Left forelimb (tissue), 1 donor: ENCODE data around the gene NR4A2.
"Not testable (repeated sequence)": the region's sequence is repeated elsewhere in the genome, so short reads cannot be mapped to it uniquely, and the experiment has no call there.

Experiments used
- DNase-seq: peaks from one replicate; pipeline ENCODE4 v3.0.0-alpha.2; 2018; ENCODE audit warnings: low spot score

Gene NR4A2

DNA sequence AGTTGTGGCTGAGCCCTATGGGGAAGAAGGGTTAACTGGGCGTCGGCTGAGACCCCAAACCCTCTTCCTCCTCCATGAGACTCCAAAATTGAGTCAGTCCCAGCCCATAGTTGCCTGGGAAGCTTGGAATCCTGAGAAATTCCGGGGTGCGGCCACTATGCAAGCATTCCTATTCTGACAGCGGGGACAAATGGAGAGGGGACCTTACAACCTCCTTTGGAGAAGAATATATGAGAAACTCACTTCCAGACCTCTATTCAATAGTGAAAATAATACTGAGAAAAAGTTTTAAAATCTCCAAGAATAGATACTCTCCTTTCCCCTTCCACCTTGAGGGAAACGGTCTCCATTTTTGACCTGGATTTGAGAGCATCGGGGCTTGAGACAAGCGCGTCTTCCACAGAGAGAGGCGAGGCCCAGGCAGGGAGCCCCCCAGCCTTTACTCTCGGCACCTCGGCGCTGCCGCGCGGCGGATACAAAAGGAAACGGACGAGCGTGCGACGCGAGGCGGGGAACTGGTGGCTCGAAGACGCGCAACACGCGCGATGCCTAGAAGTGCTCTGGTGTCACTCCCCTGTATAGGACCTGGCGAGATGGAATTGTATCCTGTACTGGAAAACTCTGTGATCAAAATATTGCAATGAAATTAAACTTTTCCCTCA lies 11.1 kb downstream of the NR4A2 start:
- no peak for DNase-seq

GRCh38 chr2:156320486-156321098 lies 11.9 kb downstream of the NR4A2 start:
- no peak for DNase-seq

DNA sequence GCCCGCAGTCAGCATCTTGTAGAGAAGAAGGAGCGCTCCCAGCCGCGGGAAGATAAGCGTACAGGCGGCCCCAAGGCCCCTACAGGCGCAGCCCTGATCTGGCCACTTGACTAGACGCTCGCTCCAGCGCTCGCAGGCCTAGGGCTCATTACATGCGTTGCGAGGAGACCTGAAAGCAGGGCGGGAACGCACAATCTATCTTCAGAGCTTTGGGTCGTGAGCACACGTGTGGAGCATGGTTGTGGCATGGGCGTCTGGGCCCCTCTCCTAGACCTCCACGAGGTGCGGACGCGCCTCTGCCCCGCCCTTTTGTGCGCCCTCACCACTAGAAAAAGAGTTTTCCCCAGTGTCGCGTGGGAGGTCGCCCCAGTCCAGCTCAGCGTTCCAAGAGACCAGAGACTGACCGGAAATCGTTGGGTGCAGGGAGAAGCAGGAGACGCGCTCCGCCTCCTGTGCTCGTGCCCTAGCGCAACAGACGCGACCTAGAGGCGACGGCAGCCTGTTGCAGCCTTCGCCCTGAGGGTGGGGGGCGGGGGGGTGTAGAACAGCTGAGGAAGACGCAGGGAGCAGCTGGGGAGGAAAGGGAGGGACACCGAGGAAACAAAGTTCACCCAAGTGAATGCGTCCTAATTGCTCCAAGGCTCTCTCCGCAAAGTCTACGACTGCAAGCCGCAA lies 12.6 kb downstream of the NR4A2 start:
- DNase-seq, result no peak

DNA sequence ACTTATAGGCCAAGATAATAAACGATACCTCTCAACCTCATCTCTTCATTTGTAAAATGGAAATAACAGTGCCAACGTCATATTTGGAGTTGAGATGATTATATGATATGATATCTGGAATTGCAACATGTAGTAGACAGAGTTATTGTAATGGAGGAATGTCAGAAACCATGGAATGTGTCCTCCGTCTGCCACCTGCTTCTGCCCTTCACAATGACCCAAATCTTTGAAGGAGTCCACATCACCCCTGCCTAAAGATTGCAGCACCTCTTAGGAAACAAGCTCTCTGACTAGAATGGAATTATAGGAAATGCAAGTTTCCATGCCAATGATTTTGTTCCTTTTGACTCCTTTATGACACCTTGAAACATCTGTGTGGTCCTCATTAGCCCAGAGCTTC lies 14.9 kb downstream of the NR4A2 start:
- no peak for DNase-seq

- no peak for DNase-seq
Observed at GRCh38 chr2:156311976-156312375, 20.5 kb downstream of the NR4A2 start.

DNA sequence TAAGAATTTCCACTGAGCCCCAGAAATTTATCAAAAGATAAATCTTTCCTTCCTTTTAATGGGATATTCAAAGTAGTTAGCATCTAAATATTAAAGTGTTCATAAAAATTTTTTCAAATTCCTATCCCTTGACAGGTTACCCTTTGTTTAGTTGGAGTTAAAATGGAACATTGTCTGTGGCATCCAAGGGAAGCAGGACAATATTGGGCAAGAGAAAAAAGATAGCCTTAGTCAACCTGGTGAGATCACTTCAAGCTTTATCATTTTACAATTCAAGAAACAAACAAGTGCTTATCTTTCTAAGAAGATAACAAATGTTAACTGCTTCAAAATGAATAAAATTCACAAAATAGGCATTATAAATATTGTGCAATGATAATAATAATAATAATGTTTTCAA lies 21.7 kb downstream of the NR4A2 start:
- DNase-seq, result no peak

DNA sequence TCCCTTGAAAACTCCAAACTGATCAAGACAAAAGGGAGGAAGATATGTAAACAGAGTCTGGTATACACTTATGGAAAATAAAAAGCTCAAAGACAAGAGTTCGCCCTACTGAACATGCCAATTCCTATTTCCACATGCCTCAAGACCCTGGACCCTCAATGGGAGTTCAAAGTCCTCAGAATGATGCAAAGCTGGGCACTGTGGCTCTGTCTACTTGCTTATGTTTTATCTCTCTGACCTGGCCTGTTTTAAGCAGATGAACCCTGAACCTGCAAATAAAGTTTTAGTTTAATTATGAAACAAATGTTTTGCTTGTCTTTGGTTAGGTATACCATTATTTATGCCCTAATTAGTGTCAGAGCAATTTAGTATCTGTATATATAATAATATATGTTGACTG lies 22.6 kb downstream of the NR4A2 start:
- no peak for DNase-seq

GRCh38 chr2:156309167-156309566 lies 23.4 kb downstream of the NR4A2 start:
- no peak for DNase-seq

DNA sequence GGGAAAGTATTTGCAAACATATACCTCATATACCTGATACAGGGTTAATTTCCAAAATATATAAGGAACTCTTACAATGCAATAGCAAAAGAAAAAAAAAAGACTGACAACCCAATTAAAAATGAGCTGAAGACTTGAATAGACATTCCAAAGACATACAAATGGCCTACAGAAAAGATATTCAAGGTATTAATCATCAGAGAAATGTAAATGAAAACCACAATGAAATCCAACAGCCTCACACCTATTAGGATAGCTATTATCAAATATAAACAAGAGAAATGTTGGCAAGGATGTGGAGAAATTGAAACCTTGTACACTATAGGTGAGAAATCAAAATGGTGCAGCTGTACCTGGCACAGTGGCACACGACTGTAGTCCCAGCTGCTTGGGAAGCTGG lies 25.7 kb downstream of the NR4A2 start:
- DNase-seq, result no peak

DNA sequence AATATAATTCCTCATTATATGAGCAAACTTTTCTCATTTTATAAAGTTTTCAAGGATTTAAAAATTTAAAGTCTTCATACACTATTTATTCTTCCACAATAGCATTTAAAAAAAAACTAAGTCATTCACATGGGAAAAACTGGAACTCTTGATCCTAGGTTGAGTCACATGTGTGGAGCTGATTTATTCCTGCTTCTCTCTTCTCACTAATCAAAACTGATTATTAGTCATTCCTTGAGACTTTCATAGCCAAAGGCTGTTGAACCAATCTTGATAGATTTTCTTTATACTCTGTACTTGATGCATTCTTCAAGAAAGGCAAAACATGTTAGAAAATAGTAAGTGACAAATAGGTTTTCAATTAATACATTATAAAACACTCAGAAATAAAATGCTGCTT lies 27.4 kb downstream of the NR4A2 start:
- DNase-seq, result no peak

DNA sequence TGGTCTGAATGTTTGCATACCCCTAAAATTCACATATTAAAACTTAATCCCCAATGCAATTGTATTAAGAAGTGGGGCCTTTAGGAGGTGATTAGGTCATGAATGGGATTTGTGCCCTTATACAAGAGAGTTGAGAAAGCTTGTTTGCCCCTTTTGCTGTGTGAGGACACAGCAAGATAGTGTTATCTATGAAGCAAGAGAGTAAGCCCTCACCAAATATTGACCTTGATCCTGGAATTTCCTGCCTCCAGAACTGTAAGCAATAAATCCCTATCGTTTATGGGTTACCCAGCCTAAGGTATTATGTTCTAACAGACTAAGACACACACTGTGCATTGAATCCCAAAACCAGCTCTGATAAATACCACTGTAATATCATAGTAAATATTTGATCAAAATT lies 32.2 kb downstream of the NR4A2 start:
- DNase-seq, result no peak

DNA sequence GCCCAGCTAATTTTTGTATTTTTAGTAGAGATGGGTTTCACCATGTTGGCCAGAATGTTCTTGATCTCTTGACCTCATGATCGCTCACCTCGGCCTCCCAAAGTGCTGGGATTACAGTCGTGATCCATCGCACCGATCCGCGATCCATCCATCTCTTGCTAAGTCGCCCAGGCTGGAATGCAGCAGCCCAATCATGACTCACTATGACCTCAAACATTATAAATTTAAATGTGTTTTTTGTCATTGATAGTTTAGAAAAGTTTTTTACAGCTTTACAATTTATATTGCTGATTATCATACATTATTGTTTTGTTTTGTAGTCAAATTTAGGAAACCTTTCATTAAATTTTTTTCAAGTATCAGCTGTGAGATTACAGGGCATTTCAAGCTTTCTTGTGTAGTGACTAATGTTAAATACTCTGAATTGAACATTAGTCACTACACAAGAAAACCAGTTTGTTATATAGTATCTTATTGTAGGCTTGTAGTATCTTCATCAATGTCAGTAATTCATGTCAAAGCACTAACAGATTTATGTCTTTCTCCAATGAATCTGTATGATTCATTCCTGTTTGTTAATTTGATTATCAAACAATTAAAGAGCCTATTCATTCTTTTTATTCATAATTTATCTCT lies 37.5 kb downstream of the NR4A2 start:
- DNase-seq, result no peak

- not testable (repeated sequence) for DNase-seq
Observed at GRCh38 chr2:156293382-156293781, 39.1 kb downstream of the NR4A2 start.

DNA sequence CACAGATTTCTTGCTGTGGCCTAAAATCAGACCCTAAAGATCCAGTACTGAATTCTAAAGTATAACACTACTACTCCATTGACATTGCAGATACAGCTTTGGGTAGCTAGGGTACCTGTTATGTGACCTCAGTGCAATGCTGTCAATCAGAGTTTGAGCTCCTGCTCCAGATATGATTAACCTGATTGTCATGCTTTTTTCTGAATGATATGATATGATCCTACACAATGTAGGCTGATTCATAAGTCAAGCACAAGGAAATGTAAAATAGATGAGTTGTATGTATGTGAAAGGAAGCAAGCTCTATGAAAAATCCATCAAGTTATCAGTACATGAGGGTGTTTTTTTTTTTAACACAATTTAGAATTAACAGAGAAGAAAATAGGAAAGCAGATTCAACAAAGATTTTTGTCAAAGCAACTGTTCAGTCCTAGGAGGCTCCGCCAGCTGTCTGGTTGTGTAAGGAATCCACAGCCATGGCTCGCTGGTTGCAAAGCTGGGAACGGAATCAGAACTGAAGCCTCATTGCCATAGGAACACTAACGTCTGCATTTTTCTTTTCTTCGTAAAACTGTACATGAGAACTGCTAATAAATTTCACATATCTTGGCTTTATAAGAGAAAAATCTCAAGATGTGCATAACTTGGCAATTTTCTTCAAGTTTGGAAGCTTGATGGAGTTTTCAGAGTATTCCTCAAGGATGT lies 52.9 kb downstream of the NR4A2 start:
- no peak for DNase-seq
